GM21723 (cell line): ENCODE data around the gene PGLYRP4.

Experiments
- ATAC-seq: cut with Tn5 transposase; IDR thresholded peaks from one replicate; pipeline ENCODE4 v1.9.1; 2021; ENCODE audit warnings: mild to moderate bottlenecking, moderate library complexity; ENCODE audit not compliant: unreplicated experiment

PGLYRP4 gene

GRCh38 chr1:153293480-153293775, 55.2 kb downstream of the PGLYRP4 start:
- no peak for ATAC-seq

- ATAC-seq, result no peak
Observed at GRCh38 chr1:153292740-153293479, 55.7 kb downstream of the PGLYRP4 start.

DNA sequence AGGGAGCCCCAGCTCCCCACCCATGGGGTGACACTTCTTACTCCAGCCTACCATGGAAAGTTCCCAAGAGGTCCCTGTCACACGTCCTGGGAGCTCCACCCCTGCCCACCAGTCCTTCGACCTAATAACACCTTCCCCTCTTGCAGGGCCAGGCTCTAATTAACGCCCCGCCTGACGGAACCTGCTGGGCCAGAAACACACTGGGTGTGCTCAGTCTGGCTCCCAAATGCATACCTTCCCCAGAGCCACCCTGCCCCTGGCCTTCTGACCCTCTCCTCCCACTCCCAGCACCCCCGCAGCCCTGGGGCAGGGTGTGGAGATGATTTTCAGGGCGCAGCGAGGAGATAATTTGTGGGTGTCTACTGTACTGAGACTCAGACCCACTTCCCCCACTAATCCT, 56.5 kb downstream of the PGLYRP4 start:
- ATAC-seq, result no peak

- ATAC-seq, result no peak
Observed at GRCh38 chr1:153291514-153291913, 57.1 kb downstream of the PGLYRP4 start.

DNA sequence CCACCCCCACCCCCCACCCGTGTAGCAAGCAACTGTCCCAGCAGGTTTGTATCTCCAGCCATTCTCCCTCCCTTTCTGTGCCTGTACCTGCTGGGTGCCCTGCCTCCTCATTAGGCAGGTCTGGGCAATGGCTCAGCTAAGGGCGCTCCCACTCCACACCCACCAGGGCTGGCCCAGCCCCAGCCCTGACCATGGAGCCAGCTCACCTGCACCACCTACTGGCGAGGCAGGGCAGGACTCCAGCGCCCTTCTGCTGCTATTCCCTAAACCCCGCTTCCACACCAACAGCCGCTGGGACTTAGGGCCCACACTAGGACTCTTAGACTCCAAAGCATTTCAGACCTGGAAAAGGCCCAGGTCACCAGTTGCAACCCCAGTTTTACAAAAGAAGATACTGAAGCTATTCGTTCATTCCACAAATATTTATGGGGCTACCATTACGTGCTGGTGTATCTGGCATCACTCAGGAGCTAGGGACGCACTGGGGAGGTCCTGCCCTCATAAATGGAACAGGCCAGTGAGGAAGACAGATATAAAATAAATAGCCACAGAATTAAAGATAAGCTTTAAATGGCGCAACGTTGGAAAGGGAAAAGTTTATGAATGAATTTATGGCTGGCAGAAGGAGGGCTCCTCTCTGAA, 59.9 kb downstream of the PGLYRP4 start:
- no peak for ATAC-seq
